HuH-7 (cell line): ENCODE measurements around the gene CKS2.

ENCODE experiments used
- DNase-seq: peaks from one replicate; pipeline ENCODE4 v3.0.0; 2011; ENCODE audit warnings: low spot score

Gene CKS2

DNA sequence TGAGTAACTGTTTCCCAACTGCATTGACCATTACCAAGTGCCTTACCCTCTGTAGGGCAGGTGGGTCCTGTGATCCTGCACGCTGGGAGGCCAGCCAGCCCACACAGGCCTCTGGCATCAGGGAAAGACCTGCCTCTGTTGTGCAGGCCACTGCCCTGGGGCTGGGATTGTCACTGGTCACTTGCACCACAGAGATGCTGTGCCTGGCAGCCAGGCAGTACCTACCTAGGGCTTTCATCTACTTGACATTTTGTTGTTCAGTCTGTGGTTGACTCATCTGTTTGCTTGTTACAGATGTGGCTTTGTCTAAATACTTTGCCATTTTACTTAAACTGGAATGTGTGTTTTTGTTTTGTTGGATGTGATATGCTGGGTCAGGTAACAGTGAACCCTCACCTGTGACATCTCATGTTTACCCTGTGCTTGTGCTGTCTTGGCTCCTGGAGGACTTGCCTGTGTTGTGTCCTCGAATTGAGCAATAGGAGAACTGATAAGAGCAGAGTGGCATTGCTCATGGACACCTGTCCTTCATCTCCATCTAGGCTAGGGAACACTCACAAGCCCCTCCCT lies 40.1 kb downstream of the CKS2 start:
- DNase-seq, result no peak

DNA sequence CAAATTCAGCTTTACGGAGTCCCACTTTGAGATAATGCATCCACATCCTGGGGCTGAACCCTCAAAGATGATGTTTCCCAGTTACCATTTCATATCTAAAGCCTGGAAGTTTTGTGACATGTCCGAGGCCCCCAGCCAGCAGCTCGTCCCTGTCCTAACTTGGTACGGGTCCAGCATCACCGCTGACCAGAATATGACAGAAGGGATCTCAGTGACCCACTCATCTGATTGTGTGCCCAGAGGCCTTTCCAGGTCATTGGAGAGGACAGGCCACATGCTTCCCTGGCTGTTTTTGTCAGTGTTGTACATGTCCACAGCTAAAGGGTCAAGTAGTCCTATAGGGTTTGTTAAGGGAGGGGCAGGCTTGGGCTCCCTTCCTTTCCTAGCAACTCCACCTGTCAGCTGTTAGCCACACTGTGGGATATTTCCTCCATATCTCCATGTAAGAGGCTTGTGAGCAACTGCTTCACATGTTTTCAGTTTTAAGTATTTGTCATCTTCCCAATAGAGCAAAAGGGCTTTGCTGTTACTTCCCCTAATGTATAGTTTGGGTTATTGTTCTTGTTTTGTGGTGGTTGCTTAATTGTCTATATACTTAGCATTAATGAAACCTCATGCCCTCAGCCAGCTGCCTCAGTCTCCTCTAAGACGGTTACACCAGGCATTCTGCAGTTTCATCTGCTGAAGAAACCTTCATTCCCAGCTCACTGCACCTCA lies 40.7 kb downstream of the CKS2 start:
- DNase-seq, result no peak

DNA sequence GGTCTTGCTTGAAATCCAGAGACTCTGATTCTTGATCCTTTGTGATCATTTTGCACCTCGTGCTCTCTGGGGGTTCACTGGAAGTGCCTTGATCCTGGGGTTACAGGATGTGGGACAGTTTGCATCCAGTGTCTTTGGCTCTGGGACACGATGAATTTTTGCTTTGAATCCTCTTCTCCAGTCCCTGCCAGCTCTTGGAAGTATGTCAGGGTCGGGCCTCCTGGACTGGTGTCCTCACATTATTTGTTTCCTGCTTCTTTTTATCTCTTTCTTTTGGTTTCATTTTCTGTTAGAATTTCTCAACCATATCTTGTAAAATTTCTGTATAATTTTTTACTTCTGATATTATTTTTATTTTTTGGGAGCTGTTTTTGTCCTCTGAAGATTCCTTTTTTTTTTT lies 41.5 kb downstream of the CKS2 start:
- no peak for DNase-seq

DNA sequence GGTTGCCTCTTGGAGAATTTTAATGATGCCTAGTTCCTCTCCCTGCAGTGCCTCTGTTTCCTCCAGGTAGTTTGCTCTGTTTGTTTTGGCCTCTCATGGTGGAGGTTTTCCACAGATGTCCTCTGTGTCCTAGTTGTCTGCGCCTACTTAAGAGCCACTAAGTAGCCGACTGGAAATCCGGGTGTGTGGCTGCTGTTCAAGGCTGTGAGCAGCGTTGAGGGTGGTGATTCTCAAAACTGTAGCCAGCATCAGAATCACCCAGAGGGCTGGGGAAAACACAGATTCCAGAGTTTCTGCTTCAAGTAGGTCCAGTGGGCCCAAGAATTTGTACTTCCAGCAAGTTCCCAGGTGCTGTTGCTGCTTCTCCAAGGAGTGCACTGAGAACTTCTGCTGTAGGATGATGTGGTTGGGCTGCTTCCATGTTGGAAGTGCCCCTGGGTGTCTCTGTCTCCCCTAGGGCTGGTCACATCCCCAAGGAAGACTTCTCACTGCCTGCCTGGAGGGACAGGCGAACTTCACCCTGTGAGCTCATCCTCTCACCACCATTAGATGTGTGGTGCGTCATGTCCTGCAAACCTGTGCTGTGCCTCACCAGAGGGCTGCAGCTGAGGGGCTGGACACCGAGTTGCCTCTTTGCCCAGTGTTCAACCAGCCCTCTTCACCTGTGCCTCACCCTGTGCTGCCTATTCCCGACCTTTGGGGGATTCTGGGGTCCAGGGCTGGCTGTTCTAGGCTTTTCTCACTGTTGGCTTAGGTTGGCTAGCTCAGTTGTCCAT lies 42.1 kb downstream of the CKS2 start:
- DNase-seq, result no peak

DNA sequence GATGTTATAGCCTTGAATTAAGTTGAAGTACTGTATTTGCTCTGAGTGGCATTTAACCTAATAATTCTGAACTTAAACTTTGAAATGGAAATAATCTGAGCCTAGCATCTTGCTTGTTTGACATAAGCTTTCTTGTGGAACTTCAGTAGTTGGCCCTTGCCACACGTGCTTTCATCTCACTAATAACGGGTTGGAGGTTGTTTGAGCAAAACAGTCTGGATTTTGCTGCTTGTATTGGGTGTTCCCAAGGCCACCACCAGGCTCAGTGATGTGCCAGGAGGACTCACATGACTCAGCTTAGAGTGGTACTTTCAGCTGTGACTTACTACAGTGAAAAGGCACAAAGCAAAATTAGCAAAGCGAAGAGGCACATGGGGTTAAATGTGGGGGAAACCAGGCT lies 43.0 kb downstream of the CKS2 start:
- no peak for DNase-seq

DNA sequence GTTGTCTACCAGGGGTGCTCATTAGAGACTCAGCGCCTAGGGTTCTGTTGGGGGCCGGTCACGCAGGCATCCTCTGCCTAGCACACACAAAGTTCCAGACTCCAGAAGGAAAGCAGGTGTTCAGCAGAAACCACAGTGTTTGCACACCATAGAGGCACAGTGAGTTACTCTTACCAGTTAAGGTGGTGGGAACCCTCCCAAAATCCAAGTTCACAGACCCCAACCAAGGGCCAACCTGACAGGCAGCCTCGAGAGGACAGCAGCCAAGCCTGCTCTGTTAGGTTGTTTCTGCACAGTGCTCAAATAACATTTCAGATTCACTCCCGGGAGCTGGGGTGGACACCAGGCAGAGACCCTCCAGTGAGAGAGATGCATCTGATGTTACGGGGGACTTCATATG lies 43.5 kb downstream of the CKS2 start:
- no peak for DNase-seq

DNA sequence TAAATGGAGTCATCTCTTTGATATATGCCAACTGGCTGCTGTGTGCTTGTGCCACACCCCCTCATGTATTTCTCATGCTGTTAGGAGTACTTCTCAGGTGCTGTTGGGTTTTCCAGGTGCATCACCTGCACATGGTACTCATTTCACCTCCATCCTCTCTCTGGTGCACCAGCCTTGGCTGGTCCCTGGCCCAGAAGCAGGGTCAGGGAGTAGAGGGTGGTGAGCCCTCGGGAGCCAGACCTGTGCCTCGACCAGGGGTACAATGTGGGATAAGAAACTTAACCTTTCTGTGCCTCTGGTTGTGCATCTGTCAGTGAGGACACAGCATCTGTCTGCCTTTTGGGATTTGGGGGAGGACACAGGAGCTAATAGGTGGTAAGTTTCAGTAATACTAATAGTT lies 45.8 kb downstream of the CKS2 start:
- no peak for DNase-seq

DNA sequence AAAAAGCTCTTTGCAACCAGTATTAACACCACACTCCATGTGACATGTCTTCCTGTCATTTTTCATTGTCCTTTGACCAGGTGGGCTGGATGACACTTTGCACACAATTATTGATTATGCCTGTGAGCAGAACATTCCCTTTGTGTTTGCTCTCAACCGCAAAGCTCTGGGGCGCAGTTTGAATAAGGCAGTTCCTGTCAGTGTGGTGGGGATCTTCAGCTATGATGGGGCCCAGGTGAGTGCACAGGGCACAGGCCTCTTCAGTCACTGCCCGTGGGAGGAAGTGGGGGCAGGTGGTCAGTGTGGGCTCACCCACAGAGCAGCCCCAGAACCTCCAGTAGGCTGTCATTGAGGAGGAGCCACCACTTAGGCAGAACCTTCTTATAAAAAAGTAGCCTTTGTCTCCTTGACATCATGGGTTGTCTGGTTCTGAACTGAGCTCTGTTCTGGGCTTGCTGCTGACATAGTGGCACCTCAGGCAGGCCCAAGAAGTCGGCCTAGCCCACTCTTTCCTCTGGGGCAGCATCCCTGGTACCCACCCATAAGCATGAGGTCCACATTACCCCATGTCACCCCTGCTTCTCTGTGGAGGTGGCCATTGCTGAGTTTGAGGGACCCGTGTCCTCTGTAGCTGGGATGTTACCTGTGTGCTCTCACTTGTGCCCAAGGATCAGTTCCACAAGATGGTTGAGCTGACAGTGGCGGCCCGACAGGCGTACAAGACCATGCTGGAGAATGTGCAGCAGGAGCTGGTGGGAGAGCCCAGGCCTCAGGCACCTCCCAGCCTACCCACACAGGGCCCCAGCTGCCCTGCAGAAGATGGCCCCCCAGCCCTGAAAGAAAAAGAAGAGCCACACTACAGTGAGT lies 46.6 kb downstream of the CKS2 start:
- no peak for DNase-seq

DNA sequence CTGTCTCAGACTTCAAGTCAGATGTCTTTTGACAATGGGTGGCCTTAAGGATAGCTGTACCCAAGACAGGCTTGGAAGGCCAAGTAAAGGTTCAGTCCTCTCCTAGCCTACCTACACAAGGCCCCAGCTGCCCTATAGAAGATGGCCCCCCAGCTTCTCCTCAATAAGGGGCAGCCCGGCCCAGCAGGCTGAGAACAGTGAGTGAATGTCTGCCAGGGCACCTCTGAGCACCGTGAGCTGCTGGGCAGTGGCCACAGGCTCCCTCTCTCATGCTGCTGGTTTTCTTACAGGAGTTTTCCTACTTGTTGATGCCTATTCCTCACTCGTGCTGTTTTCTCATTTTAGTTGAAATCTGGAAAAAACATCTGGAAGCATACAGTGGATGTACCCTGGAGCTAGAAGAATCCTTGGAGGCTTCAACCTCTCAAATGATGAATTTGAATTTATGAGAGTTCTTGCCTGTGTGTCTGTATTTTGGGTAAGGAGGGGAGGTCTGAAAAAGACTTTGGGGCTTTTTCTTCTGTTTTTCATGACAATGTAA lies 47.5 kb downstream of the CKS2 start:
- DNase-seq, result no peak

DNA sequence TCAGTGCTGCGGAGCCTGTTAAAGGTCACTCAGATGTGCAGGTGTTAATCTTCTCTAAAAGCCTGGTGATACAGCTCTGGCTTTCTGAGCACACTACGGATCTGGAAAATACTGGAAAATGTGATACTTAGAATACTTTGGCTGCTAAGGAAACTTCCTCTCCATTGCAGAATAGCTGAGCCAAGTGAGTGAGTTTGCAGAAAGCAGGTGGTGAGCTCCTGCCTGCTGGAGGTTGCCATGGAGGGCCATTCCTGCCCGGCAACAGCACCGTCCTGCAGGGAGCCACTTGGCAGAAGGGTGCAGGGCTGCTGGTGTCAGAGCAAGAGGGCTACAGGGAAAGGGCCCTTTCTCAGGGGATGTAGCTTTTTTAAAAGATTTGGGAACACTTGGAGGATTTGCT lies 48.0 kb downstream of the CKS2 start:
- DNase-seq, result no peak

DNA sequence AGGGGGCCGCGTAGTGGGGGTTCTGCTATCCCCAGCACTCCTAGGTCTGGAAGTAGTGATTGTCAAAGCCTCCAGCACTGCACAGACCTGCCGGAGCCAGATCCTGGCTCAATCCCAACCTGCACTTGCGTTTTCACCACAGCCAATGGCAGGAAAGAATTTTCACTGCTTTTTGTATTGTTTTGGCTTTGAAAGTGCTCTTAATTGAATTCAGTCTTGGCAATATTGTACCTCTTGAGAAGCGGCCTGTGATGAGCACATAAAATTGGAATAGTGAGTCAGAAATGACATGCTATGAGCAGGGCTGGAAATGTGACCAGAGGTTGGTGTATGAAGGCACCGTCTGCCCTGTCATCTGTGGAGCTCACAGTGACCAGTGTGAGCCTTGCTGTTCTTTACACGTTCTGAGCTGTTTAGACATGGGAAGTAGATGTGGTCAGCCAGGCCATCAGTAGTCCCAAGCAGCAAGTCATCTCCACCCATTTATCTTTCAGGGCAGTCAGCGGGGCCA lies 48.8 kb downstream of the CKS2 start:
- DNase-seq, result no peak

DNA sequence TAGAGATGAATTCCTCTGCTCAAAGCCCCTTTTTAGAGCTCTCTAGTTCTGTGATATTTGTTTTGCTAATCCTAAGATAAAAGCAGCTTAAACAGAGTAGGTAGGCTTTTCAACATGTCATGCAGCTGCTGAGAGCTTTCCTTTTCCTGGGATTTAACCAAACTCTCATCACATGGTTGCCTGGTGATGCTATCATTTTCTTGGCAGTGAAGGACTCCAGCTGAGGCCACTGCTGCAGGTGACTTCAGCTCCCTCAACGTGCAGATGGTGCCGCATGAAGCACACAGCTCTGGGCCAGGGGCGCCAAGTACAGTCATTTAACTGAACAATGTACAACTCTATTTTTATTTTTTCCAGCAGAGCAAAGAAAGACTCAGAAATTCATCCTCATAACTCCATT lies 49.5 kb downstream of the CKS2 start:
- no peak for DNase-seq

DNA sequence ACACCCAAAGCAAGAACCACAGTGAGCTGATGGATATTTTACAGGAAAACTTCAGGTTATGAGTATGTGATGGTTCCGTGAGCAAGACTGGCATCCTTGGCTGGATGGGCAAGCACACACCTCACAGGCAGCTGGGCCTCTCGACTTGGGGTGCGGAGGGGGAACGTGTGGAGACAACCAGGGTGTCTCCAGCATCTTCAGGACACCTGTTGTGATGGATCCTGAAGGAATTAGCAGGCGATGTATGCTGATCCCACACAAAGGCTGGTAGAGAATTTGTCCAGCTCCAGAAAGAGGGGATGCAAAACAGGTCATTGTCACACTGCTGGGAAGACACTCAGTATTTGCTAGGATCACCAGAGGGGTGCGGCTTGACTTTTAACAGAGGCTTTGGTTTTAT lies 50.0 kb downstream of the CKS2 start:
- DNase-seq, result no peak

DNA sequence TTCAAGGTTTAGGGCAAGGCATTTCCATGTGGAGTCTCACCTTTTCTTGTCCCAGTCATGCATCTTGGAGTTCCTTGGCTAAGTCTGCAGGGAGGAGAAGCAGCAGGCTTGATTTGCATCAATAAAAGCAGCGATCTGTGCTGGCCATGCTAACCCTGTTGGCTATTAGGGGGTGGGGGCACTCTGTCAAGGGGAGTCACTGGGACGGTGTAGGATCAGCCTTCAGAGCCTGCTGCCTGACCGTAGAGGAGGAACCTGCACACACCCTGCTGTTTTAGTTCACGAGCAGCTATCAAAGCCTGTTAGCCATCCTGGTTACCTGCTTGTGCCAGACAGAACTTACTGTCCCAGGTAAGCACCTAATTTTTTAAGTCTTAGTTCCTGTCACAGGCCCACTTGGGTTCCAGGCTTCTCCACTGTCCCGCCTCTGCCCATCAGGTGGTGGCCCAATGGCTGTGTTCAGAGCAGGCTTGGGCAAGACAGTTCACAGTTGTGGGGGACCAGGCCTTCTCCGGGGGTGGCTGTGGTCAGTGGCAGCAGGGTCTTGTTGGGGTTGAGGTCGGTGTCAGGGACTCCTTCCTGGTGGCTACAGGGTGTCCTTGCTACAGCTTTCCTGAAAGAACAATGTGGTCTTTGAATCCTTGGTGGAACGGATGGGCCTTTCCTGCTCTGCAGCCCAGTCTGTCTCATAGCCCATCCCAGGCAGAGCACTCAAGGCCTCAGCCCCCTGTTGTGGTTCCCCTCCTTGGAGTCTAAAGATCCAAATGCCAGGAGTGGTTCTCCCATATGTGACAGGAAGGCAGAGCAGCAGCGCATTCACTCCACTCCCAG lies 51.0 kb downstream of the CKS2 start:
- DNase-seq, result no peak

DNA sequence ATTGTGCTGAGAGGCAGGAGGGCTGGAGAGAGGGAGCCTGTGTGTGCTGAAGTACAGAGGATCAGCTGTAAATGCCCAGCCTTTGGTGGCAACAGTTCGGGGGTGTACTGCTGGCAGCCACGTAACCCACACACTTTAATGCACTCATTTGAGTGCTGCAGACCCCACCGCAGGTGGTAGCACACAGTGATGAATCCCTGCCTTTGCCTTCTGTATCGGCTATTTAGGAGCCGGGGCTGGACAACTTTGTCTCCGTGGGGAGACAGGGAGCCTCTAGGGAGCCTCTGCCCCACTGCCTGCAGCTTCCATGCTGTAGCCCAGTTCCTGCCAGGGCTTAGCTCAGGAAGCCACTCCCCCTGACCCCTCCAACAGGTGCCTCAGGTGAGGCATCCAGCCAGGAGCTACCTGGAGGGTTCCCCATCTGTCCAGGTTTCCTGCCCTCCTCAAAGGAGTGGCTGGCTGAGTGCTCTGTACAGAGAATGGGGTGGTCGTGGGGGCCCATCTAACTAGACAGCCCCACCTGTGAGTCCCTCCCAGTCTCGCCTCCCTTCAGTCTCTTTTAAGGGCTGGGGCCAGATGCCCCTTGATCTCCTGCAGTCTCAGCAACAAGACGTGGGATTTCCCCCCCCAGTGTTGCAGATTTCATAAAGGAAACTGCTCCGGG lies 51.8 kb downstream of the CKS2 start:
- no peak for DNase-seq

DNA sequence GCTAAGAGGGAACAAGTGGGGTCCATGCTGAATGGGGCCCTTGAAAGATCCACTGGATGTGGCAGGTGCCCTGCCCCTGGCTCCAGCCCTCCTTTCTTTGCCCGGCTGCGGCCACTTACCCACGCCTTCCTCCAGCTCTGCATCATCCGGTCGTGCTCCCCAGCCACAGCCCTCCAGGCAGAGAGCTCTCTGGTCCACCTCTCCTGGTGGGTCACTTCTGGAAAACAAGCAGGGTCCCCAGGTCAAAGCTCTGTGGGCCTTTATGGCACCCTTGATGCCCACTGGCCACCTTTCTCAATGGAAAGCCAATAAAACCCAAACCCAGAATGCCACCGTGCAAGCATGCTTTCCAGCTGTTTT lies 52.3 kb downstream of the CKS2 start:
- no peak for DNase-seq

DNA sequence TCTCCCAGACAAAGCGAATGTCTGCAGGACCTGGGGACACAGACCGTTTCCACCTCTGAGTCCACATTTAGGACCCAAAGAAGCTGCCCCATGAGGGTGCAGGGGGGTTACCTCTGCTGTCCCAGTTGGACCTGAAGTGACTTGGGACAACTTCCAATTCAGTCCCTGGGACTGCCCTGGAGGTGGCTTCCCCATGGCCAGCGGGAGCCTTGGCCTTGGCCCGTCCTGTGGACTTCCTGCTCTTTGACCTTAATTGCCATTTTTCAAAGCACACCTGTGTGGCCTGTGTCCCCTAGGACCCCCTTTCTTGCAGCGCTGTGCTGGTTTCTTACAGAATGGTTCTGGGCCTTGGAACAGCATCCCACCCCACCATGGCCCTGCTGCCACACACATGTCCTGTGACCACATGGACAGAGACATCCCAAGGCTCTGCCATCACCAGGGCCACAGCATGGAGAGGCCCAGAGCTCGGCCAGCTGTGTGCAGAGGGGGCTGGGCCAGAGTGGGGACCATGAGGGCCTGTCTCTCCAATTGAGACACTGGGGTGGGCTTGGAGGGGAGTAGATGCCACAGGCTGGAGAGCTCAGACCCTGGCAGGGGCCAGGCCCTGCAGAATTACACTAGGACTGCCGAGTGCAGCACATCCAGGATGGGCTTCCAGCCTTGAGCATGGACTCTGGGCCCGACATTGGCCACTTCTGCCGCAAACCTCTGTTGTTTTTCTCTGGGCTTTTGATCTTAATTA lies 53.1 kb downstream of the CKS2 start:
- DNase-seq, result no peak

DNA sequence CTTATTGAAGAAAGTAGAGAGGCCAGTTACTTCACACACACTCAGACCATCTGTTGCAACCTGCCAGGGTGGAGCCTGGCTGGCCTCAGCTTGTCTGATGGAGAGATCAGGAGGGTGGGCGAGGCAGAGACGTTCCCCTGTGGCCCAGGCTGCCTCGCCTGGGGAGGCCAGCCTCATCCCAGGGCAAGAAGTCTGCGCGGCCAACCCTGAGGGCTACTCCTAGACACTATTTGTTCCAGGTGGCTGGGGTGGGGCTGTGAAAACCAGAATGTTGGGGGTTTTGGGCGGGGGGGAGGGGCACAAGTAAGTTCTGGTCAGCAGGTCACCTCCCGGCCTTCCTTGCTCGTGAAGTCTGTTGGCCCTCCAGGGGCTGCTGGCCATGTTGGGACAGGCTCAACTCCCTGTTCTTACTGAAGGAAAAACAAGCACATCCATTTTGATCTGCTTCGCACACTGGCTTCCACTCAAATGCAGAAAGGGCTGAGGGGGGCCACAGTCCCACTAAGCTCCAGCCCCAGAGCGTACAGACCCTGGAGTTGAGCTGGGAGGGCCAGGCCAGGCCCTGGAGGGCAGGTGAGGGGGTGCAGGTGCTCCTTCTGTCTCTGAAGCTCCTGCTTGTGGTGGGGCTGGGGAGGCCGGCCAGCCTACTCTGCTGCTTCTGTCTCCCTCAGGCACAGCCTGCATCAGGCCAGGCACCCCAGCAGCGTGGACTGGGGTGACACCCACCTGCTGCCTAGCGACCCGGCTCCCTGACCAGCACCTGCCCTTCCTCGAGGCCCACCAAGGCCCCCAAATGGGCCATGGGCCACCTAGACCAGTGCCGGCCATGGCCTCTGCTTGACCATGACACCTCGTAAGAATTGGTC lies 53.9 kb downstream of the CKS2 start:
- no peak for DNase-seq

DNA sequence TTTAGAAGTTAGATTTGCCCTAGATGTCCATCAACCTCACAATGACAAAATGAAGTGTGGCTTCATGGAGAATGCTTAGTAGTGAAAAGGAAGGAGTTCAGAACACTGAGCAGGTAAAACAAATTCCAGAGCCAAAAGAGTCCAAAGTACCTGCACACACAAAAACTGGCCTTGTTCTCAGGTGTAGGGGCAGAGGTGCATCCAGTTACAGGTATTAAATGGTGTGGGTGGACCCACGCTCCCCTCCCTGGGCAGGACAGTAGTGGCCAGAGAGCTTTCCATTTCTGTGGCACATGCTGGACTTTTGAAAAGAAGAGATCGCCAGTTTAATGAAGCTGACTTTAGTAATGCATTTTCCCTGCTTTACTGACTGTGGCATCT lies 54.5 kb downstream of the CKS2 start:
- DNase-seq, result no peak
